NCI-H1436 treated with DMSO at 0.1 percent for 48 hours (cell line): ENCODE data around the gene TARP.
"Not testable (repeated sequence)": the region's sequence is repeated elsewhere in the genome, so short reads cannot be mapped to it uniquely, and the experiment has no call there.

Experiments used
- DNase-seq: peaks from one replicate; lab custom pipeline; 2025; lab: John Stamatoyannopoulos, UW

TARP gene

GRCh38 chr7:38299275-38299931 lies 26.0 kb upstream of the TARP start:
- no peak for DNase-seq

- DNase-seq: no peak
Measured at GRCh38 chr7:38296059-38296857, 22.8 kb upstream of the TARP start.

- DNase-seq: no peak
Measured at GRCh38 chr7:38294926-38295325, 21.5 kb upstream of the TARP start.

GRCh38 chr7:38292442-38292841 lies 19.0 kb upstream of the TARP start:
- DNase-seq: no peak

- DNase-seq: no peak
Measured at GRCh38 chr7:38291650-38292049, 18.2 kb upstream of the TARP start.

- DNase-seq: no peak
Measured at GRCh38 chr7:38291117-38291647, 17.7 kb upstream of the TARP start.

GRCh38 chr7:38284553-38284952 lies 11.1 kb upstream of the TARP start:
- DNase-seq: no peak

GRCh38 chr7:38283809-38284208 lies 10.4 kb upstream of the TARP start:
- DNase-seq: no peak

GRCh38 chr7:38283107-38283506 lies 9.7 kb upstream of the TARP start:
- no peak for DNase-seq

GRCh38 chr7:38282081-38282480 lies 8.6 kb upstream of the TARP start:
- no peak for DNase-seq

- no peak for DNase-seq
Measured at GRCh38 chr7:38281266-38281665, 7.8 kb upstream of the TARP start.

GRCh38 chr7:38280707-38281106 lies 7.3 kb upstream of the TARP start:
- DNase-seq: no peak

- DNase-seq: no peak
Measured at GRCh38 chr7:38280000-38280399, 6.6 kb upstream of the TARP start.

GRCh38 chr7:38276096-38276877 lies 2.9 kb upstream of the TARP start:
- no peak for DNase-seq

GRCh38 chr7:38274927-38275620 lies 1.6 kb upstream of the TARP start:
- no peak for DNase-seq

- DNase-seq: no peak
Measured at GRCh38 chr7:38274486-38274885, 1.1 kb upstream of the TARP start.

GRCh38 chr7:38270405-38270804 lies 3.0 kb downstream of the TARP start:
- not testable (repeated sequence) for DNase-seq

GRCh38 chr7:38269704-38270346 lies 3.6 kb downstream of the TARP start:
- not testable (repeated sequence) for DNase-seq

GRCh38 chr7:38265958-38266357 lies 7.5 kb downstream of the TARP start:
- DNase-seq: not testable (repeated sequence)

- DNase-seq: not testable (repeated sequence)
Measured at GRCh38 chr7:38264602-38265001, 8.8 kb downstream of the TARP start.

- DNase-seq: not testable (repeated sequence)
Measured at GRCh38 chr7:38263274-38263673, 10.2 kb downstream of the TARP start.
